ENCODE measurements around the gene GPR135. TPM values are rescaled to one million over a fixed set of nuclear protein-coding genes. Genes with fewer than 3 reads are reported as not detected.

Gene GPR135
- total RNA-seq, result 3.2 TPM
- long read RNA-seq, full-length matches to known transcripts, result 6 of 8 reads
- long read RNA-seq, partial matches to known transcripts, result 0 of 8 reads
- long read RNA-seq, other reads (novel, unspliced or antisense), result 2 of 8 reads

GRCh38 chr14:59465316-59466135, at the start of gene GPR135:
GPR135 (minus strand) TSS chr14:59465380; CDS start chr14:59465226, 154 bp downstream.
- no peak for DNase-seq (ENCODE audit: low spot score)
- intact Hi-C loops (cut with DNase I), result loop anchor here (2.0 kb wide), 1 partner anchor 17 kb away; no protein-coding TSS in a partner anchor

- no peak for DNase-seq (ENCODE audit: low spot score)
- intact Hi-C loops (cut with DNase I), result loop anchor here (2.0 kb wide), 1 partner anchor 59 kb away; no protein-coding TSS in a partner anchor
Observed at GRCh38 chr14:59511916-59512575, 46.9 kb upstream of the GPR135 start.

- DNase-seq (ENCODE audit: low spot score), result no peak
- intact Hi-C loops (cut with DNase I), result loop anchor here (2.0 kb wide), 1 partner anchor 60 kb away; no protein-coding TSS in a partner anchor
Observed at GRCh38 chr14:59510966-59511365, 45.8 kb upstream of the GPR135 start.

GRCh38 chr14:59510001-59510400, 44.8 kb upstream of the GPR135 start:
- no peak for DNase-seq (ENCODE audit: low spot score)
- intact Hi-C loops (cut with DNase I), result loop anchor here (2.0 kb wide), 1 partner anchor 61 kb away; no protein-coding TSS in a partner anchor

- no peak for DNase-seq (ENCODE audit: low spot score)
- intact Hi-C loops (cut with DNase I), result no loop called here
Observed at GRCh38 chr14:59509101-59509500, 43.9 kb upstream of the GPR135 start.

- no peak for DNase-seq (ENCODE audit: low spot score)
- intact Hi-C loops (cut with DNase I), result no loop called here
Observed at GRCh38 chr14:59507752-59508103, 42.5 kb upstream of the GPR135 start.

- intact Hi-C loops (cut with DNase I), result no loop called here
Observed at GRCh38 chr14:59507063-59507751, 42.0 kb upstream of the GPR135 start.

GRCh38 chr14:59503256-59503655, 38.1 kb upstream of the GPR135 start:
- intact Hi-C loops (cut with DNase I), result no loop called here
- no peak for DNase-seq (ENCODE audit: low spot score)

More at GRCh38 chr14:59507063-59507751, 42.0 kb upstream of the GPR135 start:
- no peak for DNase-seq (ENCODE audit: low spot score)

GRCh38 chr14:59500732-59501131, 35.6 kb upstream of the GPR135 start:
- intact Hi-C loops (cut with DNase I), result no loop called here

GRCh38 chr14:59492384-59492783, 27.2 kb upstream of the GPR135 start:
- intact Hi-C loops (cut with DNase I), result no loop called here
- no peak for DNase-seq (ENCODE audit: low spot score)

More at GRCh38 chr14:59500732-59501131, 35.6 kb upstream of the GPR135 start:
- no peak for DNase-seq (ENCODE audit: low spot score)

GRCh38 chr14:59490756-59491155, 25.6 kb upstream of the GPR135 start:
- intact Hi-C loops (cut with DNase I), result no loop called here
- DNase-seq (ENCODE audit: low spot score), result no peak

GRCh38 chr14:59484639-59485175, 19.5 kb upstream of the GPR135 start:
- DNase-seq (ENCODE audit: low spot score), result no peak
- intact Hi-C loops (cut with DNase I), result loop anchor here (10.0 kb wide), 1 partner anchor 680 kb away; the partner anchor contains the start of gene DHRS7

GRCh38 chr14:59483819-59484638, 18.8 kb upstream of the GPR135 start, which contains the start of the genes JKAMP and L3HYPDH:
JKAMP (plus strand) TSS chr14:59484517; CDS start chr14:59484590, 73 bp downstream.
L3HYPDH (minus strand) TSS chr14:59484408; CDS start chr14:59484316, 92 bp downstream.
- intact Hi-C loops (cut with DNase I), result loop anchor here (2.0 to 10.0 kb wide), 2 partner anchors 19 to 681 kb away; partner anchors contain the start of genes DHRS7 and GPR135
- peak; percentile 100 for DNase-seq (ENCODE audit: low spot score)

GRCh38 chr14:59483363-59483762, 18.2 kb upstream of the GPR135 start:
- no peak for DNase-seq (ENCODE audit: low spot score)
- intact Hi-C loops (cut with DNase I), result loop anchor here (2.0 to 10.0 kb wide), 2 partner anchors 19 to 681 kb away; partner anchors contain the start of genes DHRS7 and GPR135

- intact Hi-C loops (cut with DNase I), result loop anchor here (2.0 to 10.0 kb wide), 2 partner anchors 18 to 682 kb away; partner anchors contain the start of genes DHRS7 and GPR135
Observed at GRCh38 chr14:59482541-59483331, 17.6 kb upstream of the GPR135 start.

GRCh38 chr14:59481871-59482540, 16.8 kb upstream of the GPR135 start:
- intact Hi-C loops (cut with DNase I), result loop anchor here (2.0 to 10.0 kb wide), 2 partner anchors 17 to 683 kb away; partner anchors contain the start of genes DHRS7 and GPR135
- DNase-seq (ENCODE audit: low spot score), result no peak

More at GRCh38 chr14:59482541-59483331, 17.6 kb upstream of the GPR135 start:
- no peak for DNase-seq (ENCODE audit: low spot score)

- intact Hi-C loops (cut with DNase I), result loop anchor here (10.0 kb wide), 1 partner anchor 683 kb away; the partner anchor contains the start of gene DHRS7
- DNase-seq (ENCODE audit: low spot score), result no peak
Observed at GRCh38 chr14:59481407-59481806, 16.2 kb upstream of the GPR135 start.
